Right lobe of liver (tissue), 4 donors: ENCODE results near the gene CAPN13.

Source experiments
- POLR2A ChIP-seq: fragments of 450-650 bp; IDR thresholded peaks from one replicate; pipeline ENCODE4 v1.6.1; 2017; ENCODE audit warnings: antibody characterized with exemption, mild to moderate bottlenecking
- TF ChIP-seq, protein P1 (sequence below), 4 donors: fragments of 200-600 bp in 3 of 4; fragments of 450-650 bp in 1 of 4; IDR thresholded peaks; one replicate each; pipeline versions ENCODE4 v1.5.1 to v1.8.0; 2016 to 2022; ENCODE audit warnings: antibody characterized with exemption in 4 of 4, mild to moderate bottlenecking in 2 of 4
- donor health status: DM: no; HTN: no; CAD: no.
- donor health status: DM: no; HTN: no; CAD: no.
- donor health status: DM: no; HTN: yes; CAD: no.

- TF ChIP-seq, protein P1, sequence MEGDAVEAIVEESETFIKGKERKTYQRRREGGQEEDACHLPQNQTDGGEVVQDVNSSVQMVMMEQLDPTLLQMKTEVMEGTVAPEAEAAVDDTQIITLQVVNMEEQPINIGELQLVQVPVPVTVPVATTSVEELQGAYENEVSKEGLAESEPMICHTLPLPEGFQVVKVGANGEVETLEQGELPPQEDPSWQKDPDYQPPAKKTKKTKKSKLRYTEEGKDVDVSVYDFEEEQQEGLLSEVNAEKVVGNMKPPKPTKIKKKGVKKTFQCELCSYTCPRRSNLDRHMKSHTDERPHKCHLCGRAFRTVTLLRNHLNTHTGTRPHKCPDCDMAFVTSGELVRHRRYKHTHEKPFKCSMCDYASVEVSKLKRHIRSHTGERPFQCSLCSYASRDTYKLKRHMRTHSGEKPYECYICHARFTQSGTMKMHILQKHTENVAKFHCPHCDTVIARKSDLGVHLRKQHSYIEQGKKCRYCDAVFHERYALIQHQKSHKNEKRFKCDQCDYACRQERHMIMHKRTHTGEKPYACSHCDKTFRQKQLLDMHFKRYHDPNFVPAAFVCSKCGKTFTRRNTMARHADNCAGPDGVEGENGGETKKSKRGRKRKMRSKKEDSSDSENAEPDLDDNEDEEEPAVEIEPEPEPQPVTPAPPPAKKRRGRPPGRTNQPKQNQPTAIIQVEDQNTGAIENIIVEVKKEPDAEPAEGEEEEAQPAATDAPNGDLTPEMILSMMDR (IDR thresholded peaks at IDR 0.05), result no peak
- no peak for TF ChIP-seq POLR2A
Measured at GRCh38 chr2:30732376-30732775, 74.9 kb downstream of the CAPN13 start.
